HCT116 (cell line): Measurements from ENCODE around the gene MAPK14.

ENCODE experiments used
- CTCF ChIP-seq, 3 experiments: fragments of 200-600 bp in 1 of 3; sonication (generic) in 1 of 3; IDR thresholded peaks in 2 of 3; conservative IDR thresholded peaks in 1 of 3; 2 replicates each; pipeline ENCODE4 v1.5.1; 2012 to 2017; ENCODE audit warnings: low read depth in 2 of 3, low read length in 2 of 3, antibody characterized with exemption in 1 of 3, borderline replicate concordance in 1 of 3, control low read depth in 1 of 3, mild to moderate bottlenecking in 1 of 3, mixed read lengths in 1 of 3, mixed run types in 1 of 3, moderate library complexity in 1 of 3; ENCODE audit not compliant: insufficient read depth in 1 of 3
- EGR1 ChIP-seq: IDR thresholded peaks from 2 replicates; pipeline ENCODE4 v1.6.1; 2012; ENCODE audit warnings: low read depth
- EZH2phosphoT487 ChIP-seq: fragments of 200-600 bp; IDR thresholded peaks from 2 replicates; pipeline ENCODE4 v1.6.1; 2018; ENCODE audit warnings: antibody characterized with exemption, borderline replicate concordance
- POLR2A ChIP-seq: IDR thresholded peaks from 2 replicates; pipeline ENCODE4 v1.7.0; 2011; ENCODE audit warnings: borderline replicate concordance; ENCODE audit not compliant: insufficient read depth, insufficient read length; ENCODE audit errors: extremely low read depth
- RAD21 ChIP-seq: IDR thresholded peaks from 2 replicates; pipeline ENCODE4 v1.6.1; 2012; ENCODE audit warnings: low read depth, mild to moderate bottlenecking

GRCh38 chr6:36121787-36122494, 94.3 kb downstream of the MAPK14 start:
- TF ChIP-seq EZH2phosphoT487 (no peak), RAD21 (no peak), POLR2A (no peak), CTCF (IDR thresholded peaks at IDR 0.05 in 2 of 3, conservative IDR thresholded peaks at IDR 0.05 in 1 of 3; ENCODE audit: borderline replicate concordance in 1 of 3, insufficient read depth in 1 of 3, low read depth in 2 of 3, low read length in 2 of 3) (no peak), EGR1 (no peak)
